GM12874 (cell line): ENCODE results near the gene ANKHD1.

Experiments
- TF ChIP-seq, protein P1 (sequence below): IDR thresholded peaks from 2 replicates; pipeline ENCODE4 v1.5.1; 2011; ENCODE audit warnings: low read depth, mild to moderate bottlenecking, control low read depth, low read length, moderate library complexity; ENCODE audit not compliant: insufficient read depth

ANKHD1 gene

DNA sequence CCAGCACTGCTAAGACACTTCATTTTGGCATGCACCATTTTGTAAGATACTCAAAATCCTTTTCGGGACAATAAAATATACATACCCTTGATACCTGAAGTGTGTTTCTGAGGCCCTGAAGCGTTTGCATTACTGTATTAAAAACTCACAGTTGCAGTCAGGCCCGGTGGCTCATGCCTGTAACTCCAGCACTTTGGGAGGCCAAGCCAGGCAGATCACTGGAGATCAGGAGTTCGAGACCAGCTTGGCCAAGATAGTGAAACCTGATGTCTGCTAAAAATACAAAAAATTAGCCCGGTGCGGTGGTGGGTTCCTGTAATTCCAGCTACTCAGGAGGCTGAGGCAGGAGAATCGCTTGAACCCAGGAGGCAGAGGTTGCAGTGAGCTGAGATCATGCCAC, 143.4 kb downstream of the ANKHD1 start:
- TF ChIP-seq, protein P1, sequence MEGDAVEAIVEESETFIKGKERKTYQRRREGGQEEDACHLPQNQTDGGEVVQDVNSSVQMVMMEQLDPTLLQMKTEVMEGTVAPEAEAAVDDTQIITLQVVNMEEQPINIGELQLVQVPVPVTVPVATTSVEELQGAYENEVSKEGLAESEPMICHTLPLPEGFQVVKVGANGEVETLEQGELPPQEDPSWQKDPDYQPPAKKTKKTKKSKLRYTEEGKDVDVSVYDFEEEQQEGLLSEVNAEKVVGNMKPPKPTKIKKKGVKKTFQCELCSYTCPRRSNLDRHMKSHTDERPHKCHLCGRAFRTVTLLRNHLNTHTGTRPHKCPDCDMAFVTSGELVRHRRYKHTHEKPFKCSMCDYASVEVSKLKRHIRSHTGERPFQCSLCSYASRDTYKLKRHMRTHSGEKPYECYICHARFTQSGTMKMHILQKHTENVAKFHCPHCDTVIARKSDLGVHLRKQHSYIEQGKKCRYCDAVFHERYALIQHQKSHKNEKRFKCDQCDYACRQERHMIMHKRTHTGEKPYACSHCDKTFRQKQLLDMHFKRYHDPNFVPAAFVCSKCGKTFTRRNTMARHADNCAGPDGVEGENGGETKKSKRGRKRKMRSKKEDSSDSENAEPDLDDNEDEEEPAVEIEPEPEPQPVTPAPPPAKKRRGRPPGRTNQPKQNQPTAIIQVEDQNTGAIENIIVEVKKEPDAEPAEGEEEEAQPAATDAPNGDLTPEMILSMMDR, result no peak

DNA sequence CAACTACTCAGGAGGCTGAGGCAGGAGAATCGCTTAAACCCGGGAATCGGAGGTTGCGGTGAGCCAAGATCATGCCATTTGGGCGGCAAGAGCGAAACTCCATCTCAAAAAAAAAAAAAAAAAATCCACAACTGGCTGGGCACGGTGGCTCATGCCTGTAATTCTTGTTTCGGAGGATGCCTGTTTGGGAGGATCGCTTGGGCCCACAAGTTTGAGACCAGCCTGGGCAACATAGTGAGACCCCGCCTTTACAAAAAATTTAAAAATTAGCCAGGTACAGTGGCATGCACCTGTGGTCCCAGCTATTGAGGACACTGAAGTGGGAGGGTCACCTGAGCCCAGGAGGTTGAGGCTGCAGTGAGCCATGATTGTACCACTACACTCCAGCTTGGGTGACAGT, 144.0 kb downstream of the ANKHD1 start:
- TF ChIP-seq, protein P1, result no peak

DNA sequence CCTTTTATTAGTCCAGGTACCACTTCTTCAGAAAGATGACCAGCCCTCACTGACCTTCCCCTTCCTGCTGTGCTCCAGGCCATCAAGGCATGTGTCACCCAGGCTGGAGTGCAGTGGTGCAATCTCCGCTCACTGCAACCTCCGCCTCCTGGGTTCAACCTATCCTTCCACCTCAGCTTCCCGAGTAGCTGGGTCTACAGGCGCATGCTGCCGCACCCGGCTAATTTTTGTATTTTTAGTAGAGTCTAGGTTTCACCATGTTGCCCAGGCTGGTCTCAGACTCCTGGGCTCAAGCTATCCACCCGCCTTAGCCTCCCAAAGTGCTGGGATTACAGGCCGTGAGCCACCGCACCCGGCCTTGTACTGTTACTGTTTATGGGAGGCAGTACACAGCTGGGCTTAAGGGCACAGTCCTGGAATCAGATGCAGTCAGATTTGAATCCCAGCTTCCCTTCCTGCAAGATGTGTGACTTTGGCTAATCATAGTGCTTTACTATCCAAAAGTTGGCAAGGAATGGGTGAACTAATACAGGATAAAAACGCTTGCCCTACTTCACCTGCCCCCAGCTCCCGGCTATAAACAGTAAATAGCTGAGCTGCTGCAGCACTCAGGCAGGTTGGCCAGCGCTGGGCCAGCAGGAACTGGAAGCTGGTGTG, 145.3 kb downstream of the ANKHD1 start:
- TF ChIP-seq, protein P1, result no peak

DNA sequence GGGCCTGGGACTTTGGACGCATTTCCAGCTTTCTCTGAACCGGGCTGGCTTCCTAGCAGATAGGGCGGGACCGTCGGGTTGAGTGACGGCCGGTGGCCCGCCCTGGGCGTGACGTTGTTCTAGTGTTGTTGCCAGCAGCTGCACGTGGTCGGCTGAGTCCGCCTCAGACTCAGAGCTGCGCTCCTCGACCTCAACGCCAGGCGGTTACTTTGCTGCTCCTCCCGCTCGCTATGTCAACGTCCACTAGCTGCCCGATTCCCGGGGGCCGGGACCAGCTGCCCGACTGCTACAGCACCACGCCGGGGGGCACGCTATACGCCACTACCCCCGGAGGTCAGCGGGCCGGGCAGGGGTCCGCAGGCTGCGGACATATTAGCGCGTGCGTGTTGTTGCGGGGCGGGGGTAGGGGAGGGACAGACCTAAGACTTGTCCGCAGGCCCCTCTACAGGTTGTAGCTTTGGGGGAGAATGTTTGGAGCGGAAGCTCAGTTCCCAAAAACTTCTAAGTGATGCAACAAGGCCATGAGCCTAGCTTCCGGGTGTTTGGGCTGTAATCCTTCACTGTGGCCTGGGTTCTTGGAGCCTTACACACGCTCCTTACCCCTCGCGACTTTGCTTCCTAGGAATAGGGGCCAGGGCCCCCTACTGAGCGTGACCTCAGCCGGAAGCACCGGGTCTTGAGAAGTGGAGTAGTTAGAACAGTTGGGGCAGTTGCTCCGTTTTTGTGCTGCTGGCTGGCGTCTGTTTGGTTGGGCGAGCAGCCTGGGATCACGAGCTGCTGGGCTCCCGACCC, 146.1 kb downstream of the ANKHD1 start, which contains the start of gene EIF4EBP3:
Gene EIF4EBP3 (plus strand): TSS at position 155 of the 792 bp plus-strand sequence. CDS start 76 bp downstream, at position 231.
- TF ChIP-seq, protein P1, result peak; percentile 59

DNA sequence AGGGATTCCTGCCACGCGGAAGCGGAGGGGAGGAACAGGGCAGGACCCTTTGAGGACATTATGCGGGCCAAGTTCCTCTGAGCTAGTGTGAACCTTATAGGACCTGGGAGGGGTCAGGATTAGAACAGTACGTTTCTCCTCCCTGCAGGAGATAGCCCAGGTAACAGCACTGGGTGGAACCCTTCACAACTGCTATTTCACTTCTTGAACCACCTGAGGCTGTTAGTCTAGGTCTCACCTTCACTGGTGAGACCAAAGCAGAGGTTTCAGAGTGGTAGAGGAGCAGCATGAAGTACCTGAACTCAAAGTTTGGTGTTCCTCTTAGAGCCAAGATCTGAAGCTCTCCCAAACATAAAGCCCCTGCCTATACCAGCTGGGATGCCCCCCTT, 146.7 kb downstream of the ANKHD1 start:
- TF ChIP-seq, protein P1, result no peak

DNA sequence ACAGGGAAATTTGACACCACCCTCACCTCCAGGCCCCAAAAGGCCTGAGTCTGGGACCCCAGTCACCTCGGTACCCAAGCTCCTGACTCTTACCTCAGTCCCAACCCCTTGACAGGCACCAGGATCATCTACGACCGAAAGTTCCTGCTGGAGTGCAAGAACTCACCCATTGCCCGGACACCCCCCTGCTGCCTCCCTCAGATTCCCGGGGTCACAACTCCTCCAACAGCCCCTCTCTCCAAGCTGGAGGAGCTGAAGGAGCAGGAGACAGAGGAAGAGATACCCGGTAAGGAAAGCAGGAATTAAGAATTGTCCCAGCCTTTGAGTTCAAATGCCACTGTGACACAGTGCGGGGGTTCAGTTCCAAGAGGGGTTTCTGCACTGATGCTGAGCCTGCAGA, 147.2 kb downstream of the ANKHD1 start:
- TF ChIP-seq, protein P1, result no peak

DNA sequence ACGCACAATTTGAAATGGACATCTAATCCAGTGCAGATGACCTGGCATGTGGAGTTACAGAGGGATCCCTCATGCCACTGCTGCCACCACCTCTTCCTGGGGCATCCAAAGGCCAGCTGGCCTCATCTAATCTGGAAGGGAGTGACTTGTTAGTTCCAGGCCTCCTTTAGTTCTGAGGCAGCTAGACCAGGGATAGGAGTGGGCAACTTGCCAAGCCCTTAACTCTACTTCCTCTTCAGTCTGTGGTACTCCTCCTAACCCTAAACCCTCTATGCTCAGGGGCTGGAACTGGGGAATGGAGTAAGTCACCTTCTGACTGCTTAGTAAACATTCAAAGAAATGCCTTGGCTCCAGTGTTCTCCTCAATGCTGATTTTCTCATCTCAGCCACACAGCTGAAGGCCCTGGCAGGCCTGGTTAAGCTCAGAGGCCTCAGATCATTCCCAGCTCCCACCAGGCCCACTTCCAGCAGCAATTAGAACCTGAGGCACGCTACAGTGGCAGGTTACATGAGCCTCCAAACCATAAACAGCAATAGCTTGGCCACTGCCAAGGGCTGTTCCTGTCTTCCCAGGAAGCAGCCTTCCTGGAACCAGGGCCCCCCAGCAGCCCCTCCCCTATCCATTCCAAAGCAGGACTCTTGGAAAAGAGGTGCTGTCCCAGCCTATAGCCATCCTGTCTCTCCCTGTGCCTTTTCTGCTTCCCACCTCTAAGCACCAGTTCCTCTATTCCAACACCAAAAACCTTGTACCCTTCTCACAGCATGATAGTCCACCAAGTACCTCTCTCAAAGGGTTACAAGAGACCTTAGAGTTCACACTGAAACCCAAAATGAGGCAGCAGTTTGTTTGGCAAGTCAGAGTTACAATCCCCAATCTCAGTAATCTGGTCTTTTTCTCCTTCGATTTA, 147.9 kb downstream of the ANKHD1 start:
- TF ChIP-seq, protein P1, result no peak
